ENCODE measurements around the gene CNTN5.
"Not testable (repeated sequence)": the region's sequence is repeated elsewhere in the genome, so short reads cannot be mapped to it uniquely, and the experiment has no call there.

Gene CNTN5

DNA sequence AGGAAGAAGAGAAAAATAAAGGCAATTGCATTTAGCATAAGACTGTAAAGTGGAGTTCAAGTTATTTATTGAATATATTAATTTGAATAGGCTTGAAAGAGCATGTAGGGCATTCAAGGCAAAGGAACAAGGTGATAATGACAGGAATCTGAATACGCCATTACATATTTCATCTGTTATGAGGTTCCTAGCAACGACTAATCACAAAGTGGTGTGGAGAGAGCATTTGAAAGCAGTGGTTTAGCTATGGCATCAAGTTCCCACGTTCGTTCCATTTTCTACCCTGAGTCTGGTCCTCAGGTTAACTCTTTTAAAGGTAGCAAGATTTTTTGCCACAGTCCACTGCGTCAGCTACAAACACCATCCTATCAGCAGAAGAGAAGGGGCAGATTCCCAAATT is 59.4 kb downstream of the CNTN5 start:
- Histone ChIP-seq H3K9ac (ENCODE audit: low read depth, low read length) (no peak overlapping the region), H3K9me3 (replicated peaks; ENCODE audit: low read length) (no peaks in the 10 kb centered on the region), H3K4me3 (ENCODE audit: low read length) (no peak overlapping the region), H3K4me1 (ENCODE audit: control insufficient read depth, insufficient read depth, low read length) (no peaks in the 10 kb centered on the region), H3K36me3 (ENCODE audit: insufficient read depth, low read length) (no peaks in the 10 kb centered on the region), H3K27me3 (ENCODE audit: control insufficient read depth, insufficient read depth, low read length) (no peaks in the 10 kb centered on the region), H3K4me2 (ENCODE audit: low read length) (no peak overlapping the region)

DNA sequence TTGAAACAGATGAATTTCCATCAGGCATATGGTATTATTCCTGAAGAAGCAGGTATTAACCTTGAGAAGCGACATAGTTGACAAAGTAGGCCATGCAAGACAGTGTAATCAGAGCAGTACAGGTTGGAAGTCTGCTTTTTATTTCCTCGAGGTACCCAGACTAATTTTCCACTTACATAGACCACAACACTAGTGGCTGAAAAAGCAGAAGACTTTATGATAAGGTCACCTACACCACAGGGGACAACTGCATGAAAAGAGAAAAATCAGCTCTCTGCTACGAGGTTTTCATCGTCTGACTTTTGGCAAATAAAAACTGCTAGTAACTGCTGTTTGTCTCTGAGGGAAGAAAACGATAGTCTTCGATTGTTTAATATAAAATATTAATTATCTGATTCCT is 77.5 kb downstream of the CNTN5 start:
- Histone ChIP-seq H3K4me2 (ENCODE audit: low read length) (no peak overlapping the region), H3K4me1 (ENCODE audit: control insufficient read depth, insufficient read depth, low read length) (no peaks in the 10 kb centered on the region), H3K9ac (ENCODE audit: low read depth, low read length) (no peak overlapping the region), H3K4me3 (ENCODE audit: low read length) (no peak overlapping the region), H3K9me3 (replicated peaks; ENCODE audit: low read length) (no peaks in the 10 kb centered on the region), H3K27me3 (ENCODE audit: control insufficient read depth, insufficient read depth, low read length) (no peaks in the 10 kb centered on the region), H3K36me3 (ENCODE audit: insufficient read depth, low read length) (no peaks in the 10 kb centered on the region)

DNA sequence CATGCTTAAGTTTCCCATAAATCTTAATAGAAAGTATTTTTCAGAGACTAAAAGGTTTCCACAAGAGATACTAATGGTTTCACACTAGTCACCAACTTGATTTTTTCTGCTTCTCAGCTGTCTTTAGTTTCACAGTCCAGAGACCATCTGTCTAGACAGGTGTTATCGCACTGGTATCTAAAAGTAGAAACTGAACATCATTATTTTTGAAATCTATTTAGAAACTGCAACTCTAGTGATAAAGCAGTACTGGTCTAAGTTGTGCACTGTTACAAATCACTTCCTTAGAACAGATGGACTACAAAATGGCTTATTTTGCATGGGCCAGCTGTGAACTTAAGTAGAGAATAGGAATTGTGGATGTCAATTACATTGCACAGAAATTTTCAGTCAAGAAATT is 78.0 kb downstream of the CNTN5 start:
- no peak overlapping the region for H3K4me3 ChIP-seq (ENCODE audit: low read length)
- H3K36me3 ChIP-seq (ENCODE audit: insufficient read depth, low read length), result no peaks in the 10 kb centered on the region
- H3K4me1 ChIP-seq (ENCODE audit: control insufficient read depth, insufficient read depth, low read length), result no peaks in the 10 kb centered on the region
- H3K4me2 ChIP-seq (ENCODE audit: low read length), result no peak overlapping the region
- H3K27me3 ChIP-seq (ENCODE audit: control insufficient read depth, insufficient read depth, low read length), result no peaks in the 10 kb centered on the region
- no peak overlapping the region for H3K9ac ChIP-seq (ENCODE audit: low read depth, low read length)
- no peaks in the 10 kb centered on the region for H3K9me3 ChIP-seq (replicated peaks; ENCODE audit: low read length)

DNA sequence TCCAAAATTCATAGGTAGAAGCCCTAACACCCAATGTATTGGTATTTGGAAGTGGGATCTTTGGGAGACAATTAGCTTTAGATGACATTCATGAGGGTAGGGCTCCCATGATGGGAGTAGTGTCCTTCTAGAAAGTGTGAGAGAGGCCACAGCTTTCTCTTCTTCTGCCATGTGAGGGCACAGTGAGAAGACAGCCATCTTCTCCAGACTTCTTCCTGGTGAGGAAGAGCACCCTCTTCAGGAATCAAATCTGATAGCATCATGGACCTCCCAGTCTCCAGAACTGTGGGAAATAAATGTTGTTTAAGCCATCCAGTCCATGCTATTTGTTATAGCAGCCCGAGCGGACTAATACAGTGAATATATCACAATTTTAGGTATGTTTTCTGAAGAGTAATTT is 96.9 kb downstream of the CNTN5 start:
- H3K4me3 ChIP-seq (ENCODE audit: low read length), result no peak overlapping the region
- H3K4me1 ChIP-seq (ENCODE audit: control insufficient read depth, insufficient read depth, low read length), result no peaks in the 10 kb centered on the region
- H3K9ac ChIP-seq (ENCODE audit: low read depth, low read length), result no peak overlapping the region
- H3K36me3 ChIP-seq (ENCODE audit: insufficient read depth, low read length), result no peaks in the 10 kb centered on the region
- no peaks in the 10 kb centered on the region for H3K27me3 ChIP-seq (ENCODE audit: control insufficient read depth, insufficient read depth, low read length)
- no peak overlapping the region for H3K4me2 ChIP-seq (ENCODE audit: low read length)
- H3K9me3 ChIP-seq (replicated peaks; ENCODE audit: low read length), result no peaks in the 10 kb centered on the region

DNA sequence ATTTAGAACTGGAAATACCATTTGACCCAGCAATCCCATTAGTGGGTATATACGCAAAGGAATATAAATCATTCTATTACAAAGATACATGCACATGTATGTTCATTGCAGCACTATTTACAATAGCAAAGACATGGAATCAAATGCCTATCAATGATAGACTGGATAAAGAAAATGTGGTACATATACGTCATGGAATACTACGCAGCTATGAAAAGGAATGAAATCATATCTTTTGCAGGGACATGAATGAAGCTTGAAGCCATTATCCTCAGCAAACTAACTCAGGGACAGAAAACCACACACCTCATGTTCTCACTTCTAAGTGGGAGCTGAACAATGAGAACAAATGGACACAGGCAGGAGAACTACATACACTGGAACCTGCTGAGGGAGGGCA is 113.1 kb downstream of the CNTN5 start:
- not testable (repeated sequence) for H3K4me2 ChIP-seq (ENCODE audit: low read length); H3K27me3 ChIP-seq (ENCODE audit: control insufficient read depth, insufficient read depth, low read length); H3K9ac ChIP-seq (ENCODE audit: low read depth, low read length); H3K9me3 ChIP-seq (replicated peaks; ENCODE audit: low read length); H3K36me3 ChIP-seq (ENCODE audit: insufficient read depth, low read length); H3K4me3 ChIP-seq (ENCODE audit: low read length); H3K4me1 ChIP-seq (ENCODE audit: control insufficient read depth, insufficient read depth, low read length)

DNA sequence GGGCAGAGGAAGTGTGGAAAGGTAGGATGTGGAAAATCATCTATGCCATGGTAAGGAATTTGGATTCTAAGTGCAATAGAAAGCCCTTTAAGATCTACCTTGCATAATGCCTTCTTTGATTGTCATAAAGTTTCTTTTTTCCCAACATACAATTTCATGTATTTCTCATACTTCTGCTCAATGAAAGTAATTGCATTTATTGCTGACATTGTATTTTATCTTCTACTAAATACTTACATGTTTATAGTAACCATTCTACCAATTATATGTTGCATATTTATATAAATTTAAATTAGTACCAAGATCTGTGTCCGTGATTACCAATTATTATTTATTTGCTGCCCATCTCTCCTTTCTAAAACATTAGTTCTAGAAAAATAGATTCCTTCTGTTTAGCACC is 114.8 kb downstream of the CNTN5 start:
- H3K27me3 ChIP-seq (ENCODE audit: control insufficient read depth, insufficient read depth, low read length), result no peaks in the 10 kb centered on the region
- H3K4me3 ChIP-seq (ENCODE audit: low read length), result no peak overlapping the region
- no peak overlapping the region for H3K9ac ChIP-seq (ENCODE audit: low read depth, low read length)
- H3K4me2 ChIP-seq (ENCODE audit: low read length), result no peak overlapping the region
- H3K36me3 ChIP-seq (ENCODE audit: insufficient read depth, low read length), result no peaks in the 10 kb centered on the region
- H3K4me1 ChIP-seq (ENCODE audit: control insufficient read depth, insufficient read depth, low read length), result no peaks in the 10 kb centered on the region
- no peaks in the 10 kb centered on the region for H3K9me3 ChIP-seq (replicated peaks; ENCODE audit: low read length)

DNA sequence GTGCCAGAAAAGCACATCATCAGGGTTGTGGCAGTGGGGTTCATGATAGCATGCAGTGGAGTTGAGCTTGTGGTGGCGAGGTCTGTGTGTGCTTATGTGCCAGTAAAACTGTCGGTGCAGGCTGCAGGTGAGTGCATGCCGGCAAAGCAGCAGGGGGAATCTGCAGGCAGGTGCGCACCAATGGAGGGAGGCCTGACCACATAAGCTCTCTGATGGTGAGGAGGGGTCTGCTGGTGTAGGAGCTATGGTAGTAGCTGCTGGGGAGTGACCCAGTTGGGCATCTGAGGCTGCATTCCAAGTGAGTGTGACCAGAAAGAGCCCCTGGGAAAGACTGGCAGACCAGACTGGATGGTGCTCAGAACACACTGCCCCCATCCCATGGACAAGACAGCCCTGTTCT is 121.5 kb downstream of the CNTN5 start:
- Histone ChIP-seq H3K36me3 (ENCODE audit: insufficient read depth, low read length) (no peaks in the 10 kb centered on the region), H3K4me2 (ENCODE audit: low read length) (no peak overlapping the region), H3K9me3 (replicated peaks; ENCODE audit: low read length) (no peaks in the 10 kb centered on the region), H3K9ac (ENCODE audit: low read depth, low read length) (no peak overlapping the region), H3K27me3 (ENCODE audit: control insufficient read depth, insufficient read depth, low read length) (no peaks in the 10 kb centered on the region), H3K4me1 (ENCODE audit: control insufficient read depth, insufficient read depth, low read length) (no peaks in the 10 kb centered on the region), H3K4me3 (ENCODE audit: low read length) (no peak overlapping the region)

DNA sequence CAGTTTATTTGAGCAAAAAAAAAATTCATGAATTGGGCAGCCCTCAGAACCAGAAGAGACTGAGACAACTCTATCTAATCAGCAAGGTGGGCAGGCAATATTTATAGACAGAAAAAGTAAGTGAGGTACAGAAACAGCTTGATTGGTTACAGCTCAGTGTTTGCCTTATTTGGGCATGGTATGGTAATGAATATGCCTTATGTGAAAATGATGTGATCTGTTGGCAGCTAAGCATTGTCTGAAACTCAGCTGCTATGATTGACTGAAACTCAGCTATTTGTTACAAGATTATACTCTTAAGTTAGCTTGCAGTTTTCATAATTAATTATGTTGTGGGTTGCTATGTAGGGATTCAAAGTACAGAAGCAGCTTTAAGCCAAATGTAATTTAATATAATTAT is 127.6 kb downstream of the CNTN5 start:
- Histone ChIP-seq H3K9ac (ENCODE audit: low read depth, low read length) (no peak overlapping the region), H3K27me3 (ENCODE audit: control insufficient read depth, insufficient read depth, low read length) (no peaks in the 10 kb centered on the region), H3K4me1 (ENCODE audit: control insufficient read depth, insufficient read depth, low read length) (no peaks in the 10 kb centered on the region), H3K36me3 (ENCODE audit: insufficient read depth, low read length) (no peaks in the 10 kb centered on the region), H3K4me2 (ENCODE audit: low read length) (no peak overlapping the region), H3K4me3 (ENCODE audit: low read length) (no peak overlapping the region), H3K9me3 (replicated peaks; ENCODE audit: low read length) (no peaks in the 10 kb centered on the region)

DNA sequence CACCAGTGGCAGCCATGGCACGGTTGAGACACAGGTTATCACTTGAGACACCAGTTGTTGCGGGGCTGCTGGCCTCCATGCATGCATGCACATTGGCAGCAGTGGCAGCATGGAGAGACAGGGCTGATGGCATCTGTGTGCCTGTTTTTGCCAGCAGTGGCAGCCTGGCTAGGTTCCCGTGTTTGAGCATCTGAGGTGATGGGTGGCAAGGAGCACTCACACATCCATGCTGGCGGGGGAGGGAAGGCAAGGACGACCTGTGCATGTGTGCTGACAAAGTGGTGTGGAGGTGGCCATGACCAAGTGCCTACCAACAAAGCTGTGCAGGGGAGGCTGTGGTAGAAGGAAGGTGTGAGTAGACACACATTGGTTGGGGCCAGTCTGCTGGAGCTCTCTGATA is 133.5 kb downstream of the CNTN5 start:
- H3K9me3 ChIP-seq (replicated peaks; ENCODE audit: low read length), result no peaks in the 10 kb centered on the region
- no peaks in the 10 kb centered on the region for H3K4me1 ChIP-seq (ENCODE audit: control insufficient read depth, insufficient read depth, low read length)
- H3K9ac ChIP-seq (ENCODE audit: low read depth, low read length), result no peak overlapping the region
- no peak overlapping the region for H3K4me3 ChIP-seq (ENCODE audit: low read length)
- H3K27me3 ChIP-seq (ENCODE audit: control insufficient read depth, insufficient read depth, low read length), result no peaks in the 10 kb centered on the region
- H3K36me3 ChIP-seq (ENCODE audit: insufficient read depth, low read length), result no peaks in the 10 kb centered on the region
- H3K4me2 ChIP-seq (ENCODE audit: low read length), result no peak overlapping the region

DNA sequence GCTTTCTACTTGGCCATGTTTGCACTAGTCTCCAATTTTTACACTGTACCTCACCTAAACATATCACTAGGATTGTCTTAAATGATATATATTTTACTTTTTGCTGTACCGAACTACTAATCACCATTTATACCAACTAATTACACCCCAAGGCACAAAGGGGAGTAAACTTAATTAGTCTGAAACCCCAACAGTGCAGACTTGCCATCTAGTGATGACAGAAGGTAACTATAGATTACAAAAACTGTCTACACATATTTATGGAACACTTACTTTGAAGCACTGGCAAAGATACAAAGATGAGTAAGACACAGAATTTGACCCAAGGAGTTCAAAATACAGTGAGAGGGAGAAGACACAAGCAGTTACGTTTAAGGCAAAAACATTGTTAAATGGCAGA is 139.7 kb downstream of the CNTN5 start:
- Histone ChIP-seq H3K9me3 (replicated peaks; ENCODE audit: low read length) (no peaks in the 10 kb centered on the region), H3K4me1 (ENCODE audit: control insufficient read depth, insufficient read depth, low read length) (no peaks in the 10 kb centered on the region), H3K4me3 (ENCODE audit: low read length) (no peak overlapping the region), H3K9ac (ENCODE audit: low read depth, low read length) (no peak overlapping the region), H3K4me2 (ENCODE audit: low read length) (no peak overlapping the region), H3K36me3 (ENCODE audit: insufficient read depth, low read length) (no peaks in the 10 kb centered on the region), H3K27me3 (ENCODE audit: control insufficient read depth, insufficient read depth, low read length) (no peaks in the 10 kb centered on the region)

DNA sequence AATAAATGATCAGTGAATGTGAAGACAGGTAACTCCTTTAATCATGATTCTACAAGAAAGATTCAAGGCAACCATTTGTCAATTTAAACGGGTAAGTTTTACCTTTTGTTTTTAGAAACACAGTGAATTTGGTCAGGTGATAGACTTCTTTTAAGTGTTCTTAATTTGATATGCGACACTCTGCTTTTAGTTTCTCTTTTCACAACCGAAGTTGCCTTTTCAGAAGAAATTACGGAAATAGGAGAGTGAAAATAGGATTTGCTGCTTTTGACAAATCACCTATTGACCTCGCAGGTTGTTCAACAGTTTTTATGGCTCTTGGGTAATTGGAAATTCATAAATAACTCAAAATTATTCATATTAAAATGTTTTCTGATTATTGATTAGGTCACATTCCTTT is 142.1 kb downstream of the CNTN5 start:
- H3K9me3 ChIP-seq (replicated peaks; ENCODE audit: low read length), result no peaks in the 10 kb centered on the region
- H3K36me3 ChIP-seq (ENCODE audit: insufficient read depth, low read length), result no peaks in the 10 kb centered on the region
- H3K4me1 ChIP-seq (ENCODE audit: control insufficient read depth, insufficient read depth, low read length), result no peaks in the 10 kb centered on the region
- no peak overlapping the region for H3K4me2 ChIP-seq (ENCODE audit: low read length)
- H3K27me3 ChIP-seq (ENCODE audit: control insufficient read depth, insufficient read depth, low read length), result no peaks in the 10 kb centered on the region
- H3K4me3 ChIP-seq (ENCODE audit: low read length), result no peak overlapping the region
- no peak overlapping the region for H3K9ac ChIP-seq (ENCODE audit: low read depth, low read length)

DNA sequence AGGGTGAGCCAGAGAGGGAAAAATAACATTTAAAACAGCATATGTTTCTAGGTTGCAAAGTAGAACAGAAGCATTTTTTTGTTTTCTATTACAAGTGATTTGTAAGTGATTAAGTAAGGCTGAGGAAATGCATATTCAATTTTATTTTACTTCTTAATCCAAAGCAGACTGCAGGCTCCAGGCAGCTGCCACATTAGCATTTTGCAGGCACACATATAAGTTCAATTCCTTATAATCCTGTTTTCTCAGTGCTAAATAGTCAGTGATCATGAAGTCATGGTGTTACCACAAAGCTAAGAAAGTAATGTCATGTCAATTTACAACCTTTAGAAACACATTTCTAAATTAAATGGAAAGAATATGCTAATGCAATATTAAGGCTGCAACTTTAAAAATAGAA is 149.8 kb downstream of the CNTN5 start:
- H3K9me3 ChIP-seq (replicated peaks; ENCODE audit: low read length), result no peaks in the 10 kb centered on the region
- no peak overlapping the region for H3K4me2 ChIP-seq (ENCODE audit: low read length)
- no peaks in the 10 kb centered on the region for H3K27me3 ChIP-seq (ENCODE audit: control insufficient read depth, insufficient read depth, low read length)
- no peak overlapping the region for H3K4me3 ChIP-seq (ENCODE audit: low read length)
- no peaks in the 10 kb centered on the region for H3K4me1 ChIP-seq (ENCODE audit: control insufficient read depth, insufficient read depth, low read length)
- H3K9ac ChIP-seq (ENCODE audit: low read depth, low read length), result no peak overlapping the region
- H3K36me3 ChIP-seq (ENCODE audit: insufficient read depth, low read length), result no peaks in the 10 kb centered on the region

DNA sequence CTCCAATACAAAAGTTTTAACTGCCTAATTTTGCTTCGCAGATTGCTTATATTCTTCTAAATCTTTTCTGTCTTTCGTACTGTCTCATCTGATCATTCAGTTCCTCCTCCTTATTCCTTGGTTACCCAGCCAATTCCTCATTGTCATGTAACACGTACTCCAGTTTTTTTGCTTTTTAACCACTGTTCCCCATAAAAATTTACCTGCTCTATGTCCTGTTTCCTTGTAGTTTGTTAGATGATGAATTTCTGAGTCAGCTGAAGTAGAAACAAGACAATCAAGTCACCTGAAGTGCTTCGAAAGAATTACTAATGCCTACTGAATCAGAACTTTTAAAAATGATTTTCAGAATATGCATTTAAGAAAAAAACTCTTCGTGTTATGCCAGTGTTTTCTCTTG is 150.6 kb downstream of the CNTN5 start:
- H3K4me1 ChIP-seq (ENCODE audit: control insufficient read depth, insufficient read depth, low read length), result no peaks in the 10 kb centered on the region
- no peak overlapping the region for H3K9ac ChIP-seq (ENCODE audit: low read depth, low read length)
- no peak overlapping the region for H3K4me2 ChIP-seq (ENCODE audit: low read length)
- no peak overlapping the region for H3K4me3 ChIP-seq (ENCODE audit: low read length)
- no peaks in the 10 kb centered on the region for H3K9me3 ChIP-seq (replicated peaks; ENCODE audit: low read length)
- no peaks in the 10 kb centered on the region for H3K27me3 ChIP-seq (ENCODE audit: control insufficient read depth, insufficient read depth, low read length)
- no peaks in the 10 kb centered on the region for H3K36me3 ChIP-seq (ENCODE audit: insufficient read depth, low read length)
